SW480 (cell line): Measurements from ENCODE around the gene AGAP1.
"Not testable (repeated sequence)": the region's sequence is repeated elsewhere in the genome, so short reads cannot be mapped to it uniquely, and the experiment has no call there.

Source experiments
- DNase-seq: peaks from one replicate; pipeline ENCODE4 v3.0.0-alpha.2; 2016; ENCODE audit warnings: low spot score

AGAP1 gene

GRCh38 chr2:236073867-236074655 is 580.2 kb downstream of the AGAP1 start:
- DNase-seq, result no peak

- no peak for DNase-seq
These were observed 582.0 kb downstream of the AGAP1 start for GRCh38 chr2:236075802-236076201.

GRCh38 chr2:236078297-236079255 is 584.7 kb downstream of the AGAP1 start:
- peak; percentile 97 for DNase-seq

GRCh38 chr2:236080412-236080811 is 586.6 kb downstream of the AGAP1 start:
- no peak for DNase-seq

- no peak for DNase-seq
These were observed 587.3 kb downstream of the AGAP1 start for GRCh38 chr2:236081171-236081570.

- DNase-seq, result no peak
These were observed 588.2 kb downstream of the AGAP1 start for GRCh38 chr2:236082061-236082460.

GRCh38 chr2:236083934-236084333 is 590.1 kb downstream of the AGAP1 start:
- no peak for DNase-seq

GRCh38 chr2:236085211-236085610 is 591.4 kb downstream of the AGAP1 start:
- no peak for DNase-seq

- no peak for DNase-seq
These were observed 591.8 kb downstream of the AGAP1 start for GRCh38 chr2:236085647-236086046.

- no peak for DNase-seq
These were observed 592.6 kb downstream of the AGAP1 start for GRCh38 chr2:236086403-236086970.

- DNase-seq, result no peak
These were observed 593.2 kb downstream of the AGAP1 start for GRCh38 chr2:236086971-236087465.

GRCh38 chr2:236088368-236089057 is 594.7 kb downstream of the AGAP1 start:
- DNase-seq, result no peak

- peak; percentile 16 for DNase-seq
These were observed 595.6 kb downstream of the AGAP1 start for GRCh38 chr2:236089271-236090026.

- DNase-seq, result no peak
These were observed 596.2 kb downstream of the AGAP1 start for GRCh38 chr2:236090027-236090382.

- DNase-seq, result not testable (repeated sequence)
These were observed 597.0 kb downstream of the AGAP1 start for GRCh38 chr2:236090826-236091225.

- no peak for DNase-seq
These were observed 598.9 kb downstream of the AGAP1 start for GRCh38 chr2:236092714-236093113.

- no peak for DNase-seq
These were observed 599.3 kb downstream of the AGAP1 start for GRCh38 chr2:236093134-236093533.

GRCh38 chr2:236095504-236095903 is 601.7 kb downstream of the AGAP1 start:
- no peak for DNase-seq

- DNase-seq, result no peak
These were observed 607.6 kb downstream of the AGAP1 start for GRCh38 chr2:236101311-236101950.

GRCh38 chr2:236102971-236103370 is 609.1 kb downstream of the AGAP1 start:
- DNase-seq, result no peak

- DNase-seq, result no peak
These were observed 610.1 kb downstream of the AGAP1 start for GRCh38 chr2:236103981-236104380.
